C1 segment of cervical spinal cord (tissue), 14 donors: ENCODE results near the gene DPH6.
"Not testable (repeated sequence)": the region's sequence is repeated elsewhere in the genome, so short reads cannot be mapped to it uniquely, and the experiment has no call there.

Experiments
- DNase-seq, 14 donors: peaks; one replicate each; lab custom pipeline; 2025; lab: John Stamatoyannopoulos, UW

Gene DPH6

DNA sequence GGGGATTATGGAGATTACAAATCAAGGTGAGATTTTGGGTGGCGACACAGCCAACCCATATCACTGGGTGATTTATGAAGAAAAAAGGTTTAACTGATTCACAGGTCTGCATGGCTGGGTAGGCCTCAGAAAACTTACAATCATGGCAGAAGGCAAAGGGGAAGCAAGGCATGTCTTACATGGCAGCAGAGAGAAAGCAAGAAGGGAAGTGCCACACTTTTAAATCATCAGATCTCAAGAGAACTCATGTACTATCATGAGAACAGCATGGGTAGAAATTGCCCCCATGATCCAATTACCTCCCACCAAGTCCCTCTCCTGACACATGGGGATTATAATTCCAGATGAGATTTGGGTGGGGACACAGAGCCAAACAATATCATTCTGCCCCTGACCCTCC is 59.7 kb downstream of the DPH6 start:
- DNase-seq = no peak

GRCh38 chr15:35485411-35485810 is 60.6 kb downstream of the DPH6 start:
- DNase-seq = no peak

DNA sequence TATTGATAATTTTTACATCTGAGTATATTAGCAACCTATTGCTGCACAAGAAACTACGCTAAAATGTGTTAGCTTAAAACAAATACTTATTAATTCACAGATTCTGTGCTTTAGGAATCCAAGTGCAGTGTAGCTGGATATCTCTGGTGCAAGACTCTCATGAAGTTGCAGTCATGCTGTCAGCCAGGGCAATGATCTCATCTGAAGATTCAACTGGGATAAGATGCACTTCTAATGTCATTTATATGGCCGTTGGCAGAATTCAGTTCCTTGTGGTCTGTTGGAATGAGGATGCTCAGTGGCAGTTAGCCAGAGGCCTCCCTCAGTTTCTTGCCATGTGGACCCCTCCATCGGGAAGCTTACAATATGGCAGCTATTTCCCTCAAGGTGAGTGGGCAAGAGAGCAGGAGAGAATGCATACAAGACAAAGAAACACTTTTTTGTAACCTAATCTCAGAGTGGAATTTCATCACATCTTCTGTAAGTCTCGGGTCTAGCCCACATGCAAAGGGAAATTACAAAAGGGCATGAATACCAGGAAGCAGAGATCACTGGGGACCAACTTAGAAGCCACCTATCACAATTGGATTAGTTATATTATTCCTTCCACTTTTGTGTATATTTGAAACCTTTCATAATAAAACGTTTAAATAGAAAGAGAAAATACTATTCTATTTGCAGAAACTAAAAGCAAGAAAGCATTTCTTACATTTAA is 61.6 kb downstream of the DPH6 start:
- DNase-seq = no peak

DNA sequence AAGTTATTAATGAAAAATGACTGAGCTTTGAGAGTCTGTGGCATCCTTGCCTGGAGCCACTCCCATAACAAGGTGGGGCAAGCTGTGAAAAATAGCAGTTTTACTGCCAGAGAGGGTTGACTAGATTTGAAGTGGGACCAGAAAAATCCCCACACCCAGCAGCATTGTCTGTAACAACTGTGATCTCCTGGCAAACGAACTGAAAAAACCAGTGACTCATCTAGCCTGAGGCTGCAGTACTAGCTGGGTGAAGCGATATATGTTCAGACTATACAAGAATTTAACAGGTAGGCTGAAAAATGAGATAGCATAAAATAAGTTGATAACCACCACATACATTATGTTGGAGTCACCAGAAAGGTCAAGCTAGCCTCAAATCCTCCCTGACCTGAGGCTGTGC is 64.0 kb downstream of the DPH6 start:
- no peak for DNase-seq

DNA sequence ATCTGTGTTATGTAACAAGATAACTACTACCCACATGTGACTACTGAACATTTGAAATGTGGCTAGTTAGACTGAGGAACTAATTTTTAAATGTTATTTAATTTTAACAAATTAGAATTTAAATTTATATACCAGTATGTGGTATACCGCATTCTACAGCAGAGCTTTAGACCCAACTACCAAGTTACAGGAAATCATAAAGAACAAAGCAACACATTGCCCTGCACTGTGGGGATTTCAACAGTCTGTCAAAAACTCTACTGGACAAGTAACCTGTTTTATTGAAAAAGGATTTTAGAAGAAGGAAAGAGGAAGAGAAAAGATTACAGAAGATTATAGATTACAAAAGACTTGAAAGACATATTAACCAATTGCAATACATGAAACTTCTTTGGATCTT is 64.9 kb downstream of the DPH6 start:
- DNase-seq = no peak

DNA sequence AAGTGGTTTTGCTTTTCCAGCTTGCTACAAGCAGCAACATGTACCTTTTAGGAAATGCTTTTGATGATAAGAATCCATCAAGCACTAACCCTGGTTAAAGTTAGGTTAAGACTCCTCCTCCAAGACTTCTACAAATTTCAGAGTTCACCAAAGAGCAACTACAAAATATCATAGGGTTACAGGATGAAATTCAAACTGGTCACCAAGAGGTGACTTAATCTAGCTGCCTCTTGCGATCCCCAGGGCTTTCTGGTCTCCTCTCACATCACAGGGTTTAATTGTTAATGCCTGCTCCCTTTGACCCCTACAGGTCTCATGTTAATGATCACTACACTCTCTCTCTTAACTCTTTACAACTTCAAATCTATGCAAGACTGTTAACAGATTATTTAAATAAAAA is 66.5 kb downstream of the DPH6 start:
- DNase-seq = no peak

DNA sequence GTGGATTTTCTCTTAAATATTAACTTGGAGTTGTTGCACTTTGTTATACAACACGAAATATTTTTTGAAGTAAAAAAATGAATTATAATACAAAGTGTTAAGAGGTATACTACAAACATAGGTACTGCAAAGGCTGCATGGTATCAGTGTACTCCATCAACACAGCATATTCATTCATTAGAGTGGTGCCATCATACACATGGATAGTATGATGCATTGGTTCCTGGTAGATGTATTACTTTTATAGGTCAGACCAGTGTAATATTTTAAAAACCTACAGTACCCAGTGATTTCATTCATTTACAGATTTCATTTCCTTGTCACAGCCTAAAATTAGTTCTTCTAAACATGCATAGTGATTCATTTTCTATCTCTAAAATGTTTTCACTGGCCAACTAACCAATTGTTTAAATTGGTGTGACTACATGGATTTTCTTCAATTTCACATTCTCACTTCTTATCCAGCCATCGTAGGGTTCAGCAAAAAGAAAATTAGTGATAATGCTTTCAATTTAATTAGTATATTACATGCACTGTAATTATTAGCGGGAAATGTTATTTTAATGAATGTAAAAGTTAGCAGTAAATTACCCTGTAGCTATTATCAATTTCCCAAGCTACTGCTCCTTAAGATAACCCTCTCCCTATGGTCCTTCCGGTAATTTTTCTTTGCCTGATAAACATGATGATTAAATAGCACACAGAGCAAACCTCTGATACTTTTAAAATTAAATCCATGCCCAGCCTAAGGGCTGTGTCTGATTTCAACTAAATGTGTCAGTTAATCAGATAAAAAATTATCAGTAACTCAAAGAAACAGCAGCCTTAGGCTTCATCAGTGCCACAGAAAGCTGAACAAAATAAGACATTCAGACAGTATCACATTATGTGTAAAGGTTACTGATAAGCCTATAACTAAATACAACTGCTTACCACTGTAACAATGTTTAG is 68.4 kb downstream of the DPH6 start:
- DNase-seq = no peak

GRCh38 chr15:35471024-35471423 is 74.9 kb downstream of the DPH6 start:
- DNase-seq = no peak

- no peak for DNase-seq
Observed at GRCh38 chr15:35470441-35470840, 75.5 kb downstream of the DPH6 start.

GRCh38 chr15:35466476-35466875 is 79.5 kb downstream of the DPH6 start:
- no peak for DNase-seq

DNA sequence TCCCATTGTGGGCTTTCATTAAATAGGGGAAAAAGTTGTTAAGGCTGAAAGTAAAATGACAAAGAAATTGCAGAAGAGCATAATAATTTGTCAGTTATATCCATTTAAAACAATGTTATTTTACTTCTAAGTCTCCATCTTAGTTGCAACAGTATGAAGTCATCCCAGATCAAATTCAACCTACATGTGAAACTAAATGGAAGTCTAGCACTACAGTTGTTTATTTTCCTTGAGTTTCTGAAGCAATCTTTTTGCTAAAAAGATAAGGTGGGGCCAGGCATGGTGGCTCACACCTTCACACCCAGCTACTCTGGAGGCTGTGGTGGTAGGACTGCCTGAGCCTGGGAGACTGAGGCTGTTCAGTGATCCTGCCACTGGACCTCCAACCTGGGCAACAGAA is 80.2 kb downstream of the DPH6 start:
- no peak for DNase-seq

- DNase-seq = no peak
Observed at GRCh38 chr15:35460616-35461015, 85.3 kb downstream of the DPH6 start.

DNA sequence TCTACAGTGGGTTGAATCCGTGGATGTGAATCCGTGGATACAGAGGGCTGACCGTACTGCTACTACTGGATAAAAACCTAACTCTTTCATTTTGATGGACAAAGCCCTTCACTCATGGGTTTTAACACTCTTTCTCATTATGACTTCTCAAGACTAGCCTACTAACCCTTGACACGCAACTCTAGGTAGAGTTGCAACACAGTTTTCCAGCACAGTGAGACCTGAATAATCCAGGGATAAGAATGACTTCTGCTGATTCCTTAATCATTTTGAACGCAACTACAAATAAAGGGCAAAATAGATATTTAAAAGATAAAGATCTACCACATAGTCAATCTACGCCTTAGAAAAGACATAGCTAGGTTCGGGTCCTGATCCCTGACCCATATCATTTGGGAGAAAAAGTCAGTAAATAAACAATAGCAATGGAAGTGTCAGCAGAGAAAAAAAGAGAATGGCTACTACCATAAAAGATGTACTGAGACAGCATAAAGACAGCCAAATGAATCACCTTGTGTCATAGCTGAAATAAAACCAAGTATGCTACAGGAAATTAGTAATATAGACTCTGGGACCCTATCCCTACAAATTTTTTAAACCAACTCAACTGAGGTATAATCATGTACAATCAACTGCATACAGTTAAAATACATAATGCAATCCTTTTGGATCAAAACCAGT is 87.6 kb downstream of the DPH6 start:
- no peak for DNase-seq

- no peak for DNase-seq
Observed at GRCh38 chr15:35455201-35455600, 90.8 kb downstream of the DPH6 start.

DNA sequence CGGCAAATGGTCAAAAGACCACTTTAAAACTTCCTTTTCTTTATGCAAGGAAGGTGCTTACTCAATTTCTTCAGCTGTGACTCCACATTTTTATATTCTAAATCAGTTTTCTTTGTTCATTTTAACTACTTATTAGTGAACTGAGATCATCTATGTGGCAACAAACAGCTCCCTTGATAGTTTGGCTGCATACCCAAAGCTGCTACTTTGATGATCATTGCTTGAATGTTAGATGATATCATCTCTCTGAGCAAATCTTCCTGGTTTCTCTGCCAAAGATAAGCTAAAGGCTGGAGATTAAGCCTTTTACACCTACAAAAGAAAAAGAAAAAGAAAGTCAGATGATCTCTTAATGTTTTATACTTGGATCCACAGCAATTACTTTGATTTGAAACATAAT is 95.5 kb downstream of the DPH6 start:
- DNase-seq = no peak

DNA sequence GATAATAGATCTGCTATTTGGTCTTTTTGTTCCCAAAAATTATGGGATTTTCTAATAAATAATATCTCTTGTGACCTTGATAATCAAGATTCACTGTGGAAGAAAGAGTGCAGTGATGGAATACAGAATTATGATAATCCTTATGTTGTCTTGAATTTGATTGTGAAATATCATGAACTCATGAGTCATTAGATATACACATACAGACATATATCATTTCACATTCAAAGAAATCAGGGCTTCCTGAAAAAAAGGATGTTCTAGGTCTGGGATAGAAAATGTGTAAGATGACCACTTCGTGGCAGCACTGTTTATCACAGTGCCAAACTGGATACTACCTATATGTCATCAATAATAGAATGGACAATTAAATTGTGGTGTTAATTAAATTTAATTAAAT is 97.7 kb downstream of the DPH6 start:
- no peak for DNase-seq

GRCh38 chr15:35445891-35446290 is 100.1 kb downstream of the DPH6 start:
- DNase-seq = no peak

- DNase-seq = peak in 1 of 14 donors; percentile 0
Observed at GRCh38 chr15:35444557-35445204, 101.3 kb downstream of the DPH6 start.

GRCh38 chr15:35443376-35443775 is 102.6 kb downstream of the DPH6 start:
- no peak for DNase-seq

- no peak for DNase-seq
Observed at GRCh38 chr15:35442742-35443141, 103.2 kb downstream of the DPH6 start.

DNA sequence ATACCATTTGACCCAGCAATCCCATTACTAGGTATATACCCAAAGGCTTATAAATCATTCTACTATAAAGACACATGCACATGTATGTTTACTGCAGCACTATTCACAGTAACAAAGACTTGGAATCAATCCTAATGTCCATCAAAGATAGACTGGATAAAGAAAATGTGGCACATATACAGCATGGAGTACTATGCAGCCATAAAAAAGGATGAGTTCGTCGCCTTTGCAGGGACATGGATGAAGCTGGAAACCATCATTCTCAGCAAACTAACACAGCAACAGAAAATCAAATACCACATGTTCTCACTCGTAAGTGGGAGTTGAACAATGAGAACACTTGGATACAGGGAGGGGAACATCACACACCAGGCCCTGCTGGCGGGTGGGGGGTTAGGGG is 104.7 kb downstream of the DPH6 start:
- not testable (repeated sequence) for DNase-seq

GRCh38 chr15:35440265-35440664 is 105.7 kb downstream of the DPH6 start:
- DNase-seq = no peak
